HepG2 (cell line): ENCODE results near the gene PKP3. TPM values are rescaled to one million over a fixed set of nuclear protein-coding genes. Genes with fewer than 3 reads are reported as not detected.

Experiments used
- FOXK1 ChIP-seq: sonication (generic); formaldehyde crosslinking; IDR thresholded peaks from 2 replicates; pipeline ENCODE4 v1.4.0; 2020; ENCODE audit warnings: low read depth, missing genetic modification reagents, borderline replicate concordance
- HOMEZ ChIP-seq: IDR thresholded peaks from 2 replicates; pipeline ENCODE4 v1.6.1; 2016; ENCODE audit warnings: low read depth
- MAF1 ChIP-seq: sonication (generic); formaldehyde crosslinking; IDR thresholded peaks from 2 replicates; pipeline ENCODE4 v1.5.0; 2020; ENCODE audit warnings: missing genetic modification reagents, borderline replicate concordance
- MAX ChIP-seq: IDR thresholded peaks from 2 replicates; pipeline ENCODE4 v1.6.1; 2012; ENCODE audit warnings: inconsistent platforms
- MTA1 ChIP-seq: sonication (generic); formaldehyde crosslinking; IDR thresholded peaks from 2 replicates; pipeline ENCODE4 v1.4.0; 2020; ENCODE audit warnings: missing genetic modification reagents, mild to moderate bottlenecking, borderline replicate concordance
- SIX4 ChIP-seq: sonication (generic); formaldehyde crosslinking; IDR thresholded peaks from 2 replicates; pipeline ENCODE4 v1.4.0; 2020; ENCODE audit warnings: missing genetic modification reagents
- TAF1 ChIP-seq: sonication (generic); formaldehyde crosslinking; IDR thresholded peaks from 2 replicates; pipeline ENCODE4 v1.4.0; 2020; ENCODE audit warnings: missing genetic modification reagents
- THYN1 ChIP-seq: sonication (generic); formaldehyde crosslinking; IDR thresholded peaks from 2 replicates; pipeline ENCODE4 v1.8.1; 2023; ENCODE audit warnings: low read depth, mild to moderate bottlenecking, moderate library complexity, missing genetic modification reagents, borderline replicate concordance
- TOPORS ChIP-seq: sonication (generic); formaldehyde crosslinking; IDR thresholded peaks from 2 replicates; pipeline ENCODE4 v1.8.0; 2023; ENCODE audit warnings: mild to moderate bottlenecking, missing genetic modification reagents
- ZMAT3 ChIP-seq: sonication (generic); formaldehyde crosslinking; conservative IDR thresholded peaks from 2 replicates; pipeline ENCODE4 v1.7.0; 2021; ENCODE audit warnings: missing genetic modification reagents
- ZNF3 ChIP-seq: IDR thresholded peaks from 2 replicates; pipeline ENCODE4 v1.7.0; 2017; ENCODE audit warnings: inconsistent platforms
- ZNF569 ChIP-seq: sonication (generic); formaldehyde crosslinking; IDR thresholded peaks from 2 replicates; pipeline ENCODE4 v1.5.0; 2020; ENCODE audit warnings: mild to moderate bottlenecking, missing genetic modification reagents, moderate library complexity, borderline replicate concordance
- ZNF589 ChIP-seq: sonication (generic); formaldehyde crosslinking; conservative IDR thresholded peaks from 2 replicates; pipeline ENCODE4 v1.8.0; 2022; ENCODE audit warnings: mild to moderate bottlenecking, moderate library complexity, missing genetic modification reagents
- ZNF687 ChIP-seq: sonication (generic); formaldehyde crosslinking; IDR thresholded peaks from 2 replicates; pipeline ENCODE4 v1.5.1; 2020; ENCODE audit warnings: mild to moderate bottlenecking, missing genetic modification reagents, moderate library complexity
- ZNF782 ChIP-seq: sonication (generic); formaldehyde crosslinking; IDR thresholded peaks from 2 replicates; pipeline ENCODE4 v1.4.0; 2020; ENCODE audit warnings: missing genetic modification reagents, mild to moderate bottlenecking, borderline replicate concordance
- ZSCAN20 ChIP-seq: sonication (generic); formaldehyde crosslinking; IDR thresholded peaks from 2 replicates; pipeline ENCODE4 v1.4.0; 2020; ENCODE audit warnings: missing genetic modification reagents, mild to moderate bottlenecking, borderline replicate concordance
- ZXDC ChIP-seq: sonication (generic); formaldehyde crosslinking; IDR thresholded peaks from 2 replicates; pipeline ENCODE4 v1.5.0; 2020; ENCODE audit warnings: mild to moderate bottlenecking, missing genetic modification reagents
- polyA plus RNA-seq, 8 experiments: library from polyadenylated mRNA; depleted of rRNA in 3 of 8; stranded (reverse) in 7 of 8; unstranded in 1 of 8; fragments of >200 nt; fragmentation: Illumina TruSeq in 4 of 8; extraction: Trizol in 4 of 8; gene quantifications; 2 replicates each; pipeline versions ENCODE4 v1.2.1 to v1.2.3, GENCODE V29; 2011 to 2016; ENCODE audit warnings: low read depth in 4 of 8, missing spikeins in 1 of 8, mixed read lengths in 1 of 8; ENCODE audit not compliant: insufficient read depth in 1 of 8
- total RNA-seq, 5 experiments: library from RNA; depleted of rRNA; stranded (reverse); fragments of >200 nt; fragmentation: Illumina TruSeq; extraction: Trizol; gene quantifications; 2 replicates each; pipeline ENCODE4 v1.2.3, GENCODE V29; 2016; ENCODE audit warnings: low read depth in 1 of 5
- TF ChIP-seq, protein P1 (sequence below): sonication (generic); formaldehyde crosslinking; IDR thresholded peaks from 2 replicates; pipeline ENCODE4 v1.8.0; 2022; ENCODE audit warnings: mild to moderate bottlenecking, missing genetic modification reagents; ENCODE audit not compliant: insufficient replicate concordance

PKP3 gene
- total and polyA plus RNA-seq, 2 of the 13 experiments (the other 11 are each of a cell fraction or from before 2014, with no cell fraction given): 18.0 to 28.7 TPM

GRCh38 chr11:449889-450808 is 56.1 kb downstream of the PKP3 start, which contains the start of gene PTDSS2 (continued):
- TF ChIP-seq, protein P1, sequence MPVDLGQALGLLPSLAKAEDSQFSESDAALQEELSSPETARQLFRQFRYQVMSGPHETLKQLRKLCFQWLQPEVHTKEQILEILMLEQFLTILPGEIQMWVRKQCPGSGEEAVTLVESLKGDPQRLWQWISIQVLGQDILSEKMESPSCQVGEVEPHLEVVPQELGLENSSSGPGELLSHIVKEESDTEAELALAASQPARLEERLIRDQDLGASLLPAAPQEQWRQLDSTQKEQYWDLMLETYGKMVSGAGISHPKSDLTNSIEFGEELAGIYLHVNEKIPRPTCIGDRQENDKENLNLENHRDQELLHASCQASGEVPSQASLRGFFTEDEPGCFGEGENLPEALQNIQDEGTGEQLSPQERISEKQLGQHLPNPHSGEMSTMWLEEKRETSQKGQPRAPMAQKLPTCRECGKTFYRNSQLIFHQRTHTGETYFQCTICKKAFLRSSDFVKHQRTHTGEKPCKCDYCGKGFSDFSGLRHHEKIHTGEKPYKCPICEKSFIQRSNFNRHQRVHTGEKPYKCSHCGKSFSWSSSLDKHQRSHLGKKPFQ (CRISPR knock-in tag): peak; percentile 31
- peak; percentile 80; the same call in 1 of the 2 replicates for TF ChIP-seq MTA1 (CRISPR knock-in tag)
- no peak for TF ChIP-seq ZNF3 (CRISPR knock-in tag)
- peak; percentile 67 for TF ChIP-seq MAX
- no peak for TF ChIP-seq ZNF782 (CRISPR knock-in tag)
- no peak for TF ChIP-seq ZNF569 (CRISPR knock-in tag)
- TF ChIP-seq ZMAT3 (CRISPR knock-in tag): no peak
- TF ChIP-seq ZNF589 (CRISPR knock-in tag): no peak
- TF ChIP-seq TOPORS: peak; percentile 37; the same call in 1 of the 2 replicates
- TF ChIP-seq THYN1 (CRISPR knock-in tag): no peak
- peak; percentile 85 for TF ChIP-seq FOXK1
- no peak for TF ChIP-seq ZSCAN20
- peak; percentile 59 for TF ChIP-seq SIX4 (CRISPR knock-in tag)
- no peak for TF ChIP-seq MAF1 (CRISPR knock-in tag)
- peak; percentile 75; the same call in 1 of the 2 replicates for TF ChIP-seq TAF1
- 0 out of 2 replicates have a peak, but pooled peaks have one; percentile 6 for TF ChIP-seq ZXDC (CRISPR knock-in tag)
- peak; percentile 66 for TF ChIP-seq ZNF687 (CRISPR knock-in tag)
- 0 out of 2 replicates have a peak, but pooled peaks have one; percentile 9 for TF ChIP-seq HOMEZ
